HEK293 (cell line): Measurements from ENCODE around the gene DNAJB8.
A peak's percentile ranks its signal among the peaks of the same experiment; 100 is the strongest.

Experiments
- CTCF ChIA-PET: fragments of 350-600 bp; formaldehyde crosslinking; extraction: SDS; loops from one replicate; lab custom pipeline; 2021; ENCODE audit warnings: antibody characterized with exemption; lab: Yijun Ruan, JAX
- POLR2A ChIA-PET: fragments of 300-600 bp; formaldehyde crosslinking; extraction: SDS; loops from one replicate; lab custom pipeline; 2020; ENCODE audit warnings: antibody characterized with exemption, inconsistent platforms; lab: Yijun Ruan, JAX
- H3K27ac ChIP-seq: fragments of 200-500 bp; sonication (Bioruptor generic); 2 replicates; pipeline ENCODE4 v1.5.1; 2014; ENCODE audit warnings: low read depth, low read length, control low read depth, inconsistent platforms; ENCODE audit errors: extremely low read depth
- H3K36me3 ChIP-seq, 2 experiments: fragments of 200-500 bp in 1 of 2; sonication (Bioruptor generic) in 1 of 2; 1 replicate in 1 of 2; 2 replicates in 1 of 2; pipeline ENCODE4 v1.5.1; 2014 to 2017; ENCODE audit warnings: inconsistent platforms in 2 of 2, low read length in 2 of 2; ENCODE audit not compliant: control insufficient read depth in 2 of 2, insufficient read depth in 1 of 2
- H3K4me1 ChIP-seq: fragments of 200-500 bp; sonication (Bioruptor generic); 2 replicates; pipeline ENCODE4 v1.5.1; 2014; ENCODE audit warnings: mild to moderate bottlenecking, low read length, inconsistent platforms; ENCODE audit not compliant: control insufficient read depth, insufficient read depth
- H3K4me3 ChIP-seq: 2 replicates; pipeline ENCODE4 v1.5.1; 2011; ENCODE audit warnings: low read depth, mild to moderate bottlenecking, control low read depth, low read length, moderate library complexity
- H3K9me3 ChIP-seq: fragments of 200-500 bp; sonication (Bioruptor generic); 2 replicates; pipeline ENCODE4 v1.5.1; 2014; ENCODE audit warnings: low read depth, low read length, inconsistent platforms; ENCODE audit not compliant: control insufficient read depth, insufficient read depth
- GFI1B ChIP-seq: fragments of 450-650 bp; formaldehyde crosslinking; IDR thresholded peaks from 2 replicates; pipeline ENCODE4 v1.5.1; 2016; ENCODE audit warnings: missing biosample characterization, missing genetic modification characterization
- GLI2 ChIP-seq: fragments of 450-650 bp; formaldehyde crosslinking; IDR thresholded peaks from 2 replicates; pipeline ENCODE4; 2017; ENCODE audit warnings: missing biosample characterization, missing genetic modification characterization, low read depth, borderline replicate concordance
- GLIS2 ChIP-seq: fragments of 450-650 bp; formaldehyde crosslinking; IDR thresholded peaks from 2 replicates; pipeline ENCODE4 v1.5.1; 2016; ENCODE audit warnings: missing biosample characterization, missing genetic modification characterization
- HOXC10 ChIP-seq: sonication (generic); formaldehyde crosslinking; IDR thresholded peaks from 2 replicates; pipeline ENCODE4 v1.8.1; 2023; ENCODE audit warnings: mild to moderate bottlenecking, missing genetic modification reagents
- SALL2 ChIP-seq: fragments of 450-650 bp; formaldehyde crosslinking; IDR thresholded peaks from 2 replicates; pipeline ENCODE4 v1.5.0; 2017; ENCODE audit warnings: missing biosample characterization, mild to moderate bottlenecking, missing genetic modification characterization, borderline replicate concordance
- SETDB1 ChIP-seq: IDR thresholded peaks from one replicate; pipeline ENCODE4 v1.6.1; 2017; ENCODE audit warnings: mild to moderate bottlenecking, low read length, moderate library complexity, mixed read lengths; ENCODE audit not compliant: insufficient read length
- SP2 ChIP-seq: fragments of 450-650 bp; formaldehyde crosslinking; IDR thresholded peaks from 2 replicates; pipeline ENCODE4 v1.5.1; 2016; ENCODE audit warnings: missing biosample characterization, missing genetic modification characterization
- SP3 ChIP-seq: fragments of 450-650 bp; formaldehyde crosslinking; IDR thresholded peaks from 2 replicates; pipeline ENCODE4 v1.5.1; 2016; ENCODE audit warnings: missing biosample characterization, missing genetic modification characterization
- TRIM28 ChIP-seq: IDR thresholded peaks from 2 replicates; pipeline ENCODE4 v1.6.1; 2011; ENCODE audit warnings: low read length, control low read depth, borderline replicate concordance
- ZBTB8A ChIP-seq: fragments of 450-650 bp; formaldehyde crosslinking; IDR thresholded peaks from 2 replicates; pipeline ENCODE4 v1.5.1; 2016; ENCODE audit warnings: missing biosample characterization, missing genetic modification characterization
- ZFHX2 ChIP-seq: fragments of 450-650 bp; formaldehyde crosslinking; conservative IDR thresholded peaks from 2 replicates; pipeline ENCODE4 v1.5.1; 2016; ENCODE audit warnings: missing biosample characterization, missing genetic modification characterization
- ZFP37 ChIP-seq: fragments of 450-650 bp; formaldehyde crosslinking; IDR thresholded peaks from 2 replicates; pipeline ENCODE4 v1.5.1; 2016; ENCODE audit warnings: missing biosample characterization, missing genetic modification characterization
- ZNF114 ChIP-seq: fragments of 450-650 bp; formaldehyde crosslinking; IDR thresholded peaks from 2 replicates; pipeline ENCODE4 v1.5.0; 2017; ENCODE audit warnings: missing biosample characterization, missing genetic modification characterization
- ZNF121 ChIP-seq: fragments of 450-650 bp; formaldehyde crosslinking; IDR thresholded peaks from 2 replicates; pipeline ENCODE4 v1.5.1; 2016; ENCODE audit warnings: missing biosample characterization, missing genetic modification characterization
- ZNF175 ChIP-seq: fragments of 450-650 bp; formaldehyde crosslinking; IDR thresholded peaks from 2 replicates; pipeline ENCODE4 v1.5.1; 2016; ENCODE audit warnings: missing biosample characterization, missing genetic modification characterization
- ZNF211 ChIP-seq: fragments of 450-650 bp; formaldehyde crosslinking; IDR thresholded peaks from 2 replicates; pipeline ENCODE4 v1.5.1; 2016; ENCODE audit warnings: low read depth, missing biosample characterization, missing genetic modification characterization
- ZNF23 ChIP-seq: fragments of 450-650 bp; formaldehyde crosslinking; IDR thresholded peaks from 2 replicates; pipeline ENCODE4 v1.5.1; 2016; ENCODE audit warnings: missing biosample characterization, missing genetic modification characterization, borderline replicate concordance
- ZNF521 ChIP-seq: fragments of 450-650 bp; formaldehyde crosslinking; IDR thresholded peaks from 2 replicates; pipeline ENCODE4 v1.5.1; 2017; ENCODE audit warnings: missing biosample characterization, mild to moderate bottlenecking, missing genetic modification characterization
- ZNF529 ChIP-seq: fragments of 450-650 bp; formaldehyde crosslinking; IDR thresholded peaks from 2 replicates; pipeline ENCODE4 v1.5.1; 2017; ENCODE audit warnings: missing genetic modification characterization, missing biosample characterization; ENCODE audit not compliant: insufficient replicate concordance
- ZNF585B ChIP-seq: fragments of 450-650 bp; formaldehyde crosslinking; IDR thresholded peaks from 2 replicates; pipeline ENCODE4 v1.5.1; 2016; ENCODE audit warnings: missing biosample characterization, missing genetic modification characterization
- ZNF621 ChIP-seq: fragments of 450-650 bp; formaldehyde crosslinking; IDR thresholded peaks from 2 replicates; pipeline ENCODE4 v1.5.1; 2017; ENCODE audit warnings: missing biosample characterization, missing genetic modification characterization
- ZNF623 ChIP-seq: fragments of 450-650 bp; formaldehyde crosslinking; IDR thresholded peaks from 2 replicates; pipeline ENCODE4 v1.5.1; 2016; ENCODE audit warnings: missing biosample characterization, missing genetic modification characterization
- ZNF747 ChIP-seq: fragments of 450-650 bp; formaldehyde crosslinking; IDR thresholded peaks from 2 replicates; pipeline ENCODE4 v1.5.1; 2016; ENCODE audit warnings: missing biosample characterization, missing genetic modification characterization
- ZNF791 ChIP-seq: fragments of 450-650 bp; formaldehyde crosslinking; IDR thresholded peaks from 2 replicates; pipeline ENCODE4 v1.5.1; 2016; ENCODE audit warnings: missing biosample characterization, missing genetic modification characterization
- ZNF830 ChIP-seq: fragments of 450-650 bp; IDR thresholded peaks from 2 replicates; pipeline ENCODE4 v1.5.0; 2018; ENCODE audit warnings: missing biosample characterization, missing genetic modification characterization, low read depth, mild to moderate bottlenecking, moderate library complexity
- ZNF837 ChIP-seq: fragments of 450-650 bp; formaldehyde crosslinking; IDR thresholded peaks from 2 replicates; pipeline ENCODE4 v1.5.1; 2016; ENCODE audit warnings: missing biosample characterization, missing genetic modification characterization
- ZSCAN30 ChIP-seq: fragments of 450-650 bp; IDR thresholded peaks from 2 replicates; pipeline ENCODE4 v1.5.1; 2018; ENCODE audit warnings: missing biosample characterization, mild to moderate bottlenecking, missing genetic modification characterization, moderate library complexity
- TF ChIP-seq, protein P1 (sequence below): fragments of 450-650 bp; formaldehyde crosslinking; IDR thresholded peaks from 2 replicates; pipeline ENCODE4 v1.5.1; 2016; ENCODE audit warnings: missing biosample characterization, missing genetic modification characterization
- TF ChIP-seq, protein P2 (sequence below): fragments of 450-650 bp; formaldehyde crosslinking; conservative IDR thresholded peaks from 2 replicates; pipeline ENCODE4 v1.5.1; 2016; ENCODE audit warnings: low read depth, missing biosample characterization, missing genetic modification characterization

Gene DNAJB8

DNA sequence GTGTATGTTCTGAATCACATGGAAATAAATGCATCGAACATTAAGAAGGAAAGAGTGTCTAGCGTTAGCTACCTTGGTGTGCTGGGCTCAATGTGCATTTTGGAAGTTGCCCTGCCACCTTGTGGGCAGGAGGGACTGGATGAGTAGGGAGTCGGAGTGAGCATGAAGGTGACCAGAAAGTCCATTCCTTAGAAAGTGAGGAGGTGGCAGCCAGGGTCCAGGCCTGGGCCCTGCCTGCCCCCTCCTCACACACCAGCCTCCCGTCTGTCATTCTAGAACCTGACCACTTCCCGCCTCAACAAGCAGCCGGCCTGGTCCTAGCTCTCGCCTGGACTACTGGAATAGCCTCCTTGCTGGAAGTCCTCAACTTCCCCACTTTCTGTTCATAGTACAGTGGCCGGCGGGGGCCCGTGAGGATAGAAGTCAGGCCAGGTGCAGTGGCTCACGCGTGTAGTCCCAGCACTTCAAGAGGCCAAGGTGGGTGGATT is 36.5 kb upstream of the DNAJB8 start:
- H3K4me1 ChIP-seq = no peaks in the 10 kb centered on the region
- H3K4me3 ChIP-seq = no peak overlapping the region
- H3K27ac ChIP-seq = no peak overlapping the region
- H3K9me3 ChIP-seq = no peaks in the 10 kb centered on the region
- POLR2A ChIA-PET = no interaction called here
- H3K36me3 ChIP-seq = peaks cover 0 to 19% of the 10 kb centered on the region in 2 experiments; a peak in 1 of 3 replicates
- TF ChIP-seq ZNF121 (tag by site-specific recombination) (no peak), ZFP37 (tag by site-specific recombination) (no peak), ZNF114 (tag by site-specific recombination) (no peak), SALL2 (tag by site-specific recombination) (no peak), GFI1B (no peak), SP2 (no peak), ZNF521 (tag by site-specific recombination) (no peak), ZNF529 (tag by site-specific recombination) (no peak), ZNF837 (tag by site-specific recombination) (no peak), ZNF23 (no peak), SETDB1 (no peak), ZNF791 (no peak)
- TF ChIP-seq, protein P1, sequence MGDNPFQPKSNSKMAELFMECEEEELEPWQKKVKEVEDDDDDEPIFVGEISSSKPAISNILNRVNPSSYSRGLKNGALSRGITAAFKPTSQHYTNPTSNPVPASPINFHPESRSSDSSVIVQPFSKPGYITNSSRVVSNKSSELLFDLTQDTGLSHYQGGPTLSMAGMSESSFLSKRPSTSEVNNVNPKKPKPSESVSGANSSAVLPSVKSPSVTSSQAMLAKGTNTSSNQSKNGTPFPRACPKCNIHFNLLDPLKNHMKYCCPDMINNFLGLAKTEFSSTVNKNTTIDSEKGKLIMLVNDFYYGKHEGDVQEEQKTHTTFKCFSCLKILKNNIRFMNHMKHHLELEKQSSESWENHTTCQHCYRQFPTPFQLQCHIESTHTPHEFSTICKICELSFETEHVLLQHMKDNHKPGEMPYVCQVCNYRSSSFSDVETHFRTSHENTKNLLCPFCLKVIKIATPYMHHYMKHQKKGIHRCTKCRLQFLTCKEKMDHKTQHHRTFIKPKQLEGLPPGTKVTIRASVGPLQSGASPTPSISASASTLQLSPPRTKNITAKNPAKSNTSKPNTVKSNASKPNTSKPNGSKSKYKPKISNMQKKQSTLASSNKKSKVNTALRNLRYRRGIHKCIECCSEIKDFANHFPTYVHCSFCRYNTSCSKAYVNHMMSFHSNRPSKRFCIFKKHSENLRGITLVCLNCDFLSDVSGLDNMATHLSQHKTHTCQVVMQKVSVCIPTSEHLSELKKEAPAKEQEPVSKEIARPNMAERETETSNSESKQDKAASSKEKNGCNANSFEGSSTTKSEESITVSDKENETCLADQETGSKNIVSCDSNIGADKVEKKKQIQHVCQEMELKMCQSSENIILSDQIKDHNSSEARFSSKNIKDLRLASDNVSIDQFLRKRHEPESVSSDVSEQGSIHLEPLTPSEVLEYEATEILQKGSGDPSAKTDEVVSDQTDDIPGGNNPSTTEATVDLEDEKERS (tag by site-specific recombination) = no peak
- CTCF ChIA-PET = interaction anchor here (0.6 to 0.7 kb wide), 2 partner anchors 32 to 77 kb away, joined by 3 to 5 read pairs; no protein-coding TSS in a partner anchor

DNA sequence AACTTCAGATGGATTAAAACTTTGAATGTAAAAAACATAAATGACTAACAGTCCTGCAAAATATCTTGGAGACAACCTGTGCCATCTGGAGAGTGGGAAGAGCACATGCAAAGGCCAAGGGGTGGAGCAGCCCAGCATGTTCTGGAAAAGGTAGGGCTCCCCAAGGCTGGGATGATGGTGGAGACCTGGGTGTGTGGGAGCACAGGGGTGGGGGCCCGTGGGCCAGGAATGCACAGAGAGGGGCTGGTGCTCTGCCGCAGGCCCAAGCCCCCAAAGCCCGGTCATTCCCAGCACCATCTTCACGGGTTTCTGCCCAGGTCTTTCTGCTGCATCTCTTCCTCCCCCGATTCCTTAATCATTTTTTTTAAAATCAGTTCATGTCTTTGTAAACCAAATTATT is 36.0 kb upstream of the DNAJB8 start:
- H3K4me1 ChIP-seq = no peaks in the 10 kb centered on the region
- POLR2A ChIA-PET = no interaction called here
- H3K36me3 ChIP-seq = peaks cover 0 to 21% of the 10 kb centered on the region in 2 experiments; a peak in 1 of 3 replicates
- TF ChIP-seq ZNF211 (tag by site-specific recombination) = no peak
- peak; percentile 51; the same call in 1 of the 2 replicates for TF ChIP-seq ZNF623
- no peak for TF ChIP-seq HOXC10 (CRISPR knock-in tag)
- no peak overlapping the region for H3K27ac ChIP-seq
- no peak overlapping the region for H3K4me3 ChIP-seq
- no peaks in the 10 kb centered on the region for H3K9me3 ChIP-seq
- CTCF ChIA-PET = interaction anchor here (0.6 to 0.7 kb wide), 2 partner anchors 32 to 77 kb away, joined by 3 to 5 read pairs; no protein-coding TSS in a partner anchor

DNA sequence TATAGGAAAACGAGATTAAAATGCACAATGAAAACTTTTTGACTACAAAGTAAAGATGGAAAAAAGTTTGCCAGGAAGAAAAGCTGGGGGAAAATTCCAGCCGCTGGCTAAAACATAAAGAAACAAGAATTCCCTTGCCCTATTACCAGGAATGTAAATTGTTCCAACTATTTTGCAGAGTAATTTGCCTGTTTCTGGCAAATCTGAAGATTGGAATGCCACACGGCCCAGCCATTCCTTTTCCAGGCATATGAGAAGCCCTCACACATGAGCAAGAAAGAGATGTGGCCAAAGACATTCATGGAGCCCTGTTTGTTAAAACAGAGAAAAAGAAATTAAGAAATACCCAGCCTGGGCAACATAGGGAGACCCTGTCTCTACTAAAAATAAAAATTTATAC is 34.7 kb upstream of the DNAJB8 start:
- TF ChIP-seq GLIS2 (tag by site-specific recombination) (no peak), TRIM28 (no peak), ZNF830 (tag by site-specific recombination) (no peak), ZSCAN30 (no peak), ZNF175 (tag by site-specific recombination) (no peak), GLI2 (tag by site-specific recombination) (no peak), ZNF621 (tag by site-specific recombination) (no peak), ZNF585B (no peak), ZNF747 (tag by site-specific recombination) (no peak), SALL2 (tag by site-specific recombination) (no peak), ZFHX2 (tag by site-specific recombination) (no peak), SP3 (tag by site-specific recombination) (no peak), ZBTB8A (no peak)
- TF ChIP-seq, protein P2, sequence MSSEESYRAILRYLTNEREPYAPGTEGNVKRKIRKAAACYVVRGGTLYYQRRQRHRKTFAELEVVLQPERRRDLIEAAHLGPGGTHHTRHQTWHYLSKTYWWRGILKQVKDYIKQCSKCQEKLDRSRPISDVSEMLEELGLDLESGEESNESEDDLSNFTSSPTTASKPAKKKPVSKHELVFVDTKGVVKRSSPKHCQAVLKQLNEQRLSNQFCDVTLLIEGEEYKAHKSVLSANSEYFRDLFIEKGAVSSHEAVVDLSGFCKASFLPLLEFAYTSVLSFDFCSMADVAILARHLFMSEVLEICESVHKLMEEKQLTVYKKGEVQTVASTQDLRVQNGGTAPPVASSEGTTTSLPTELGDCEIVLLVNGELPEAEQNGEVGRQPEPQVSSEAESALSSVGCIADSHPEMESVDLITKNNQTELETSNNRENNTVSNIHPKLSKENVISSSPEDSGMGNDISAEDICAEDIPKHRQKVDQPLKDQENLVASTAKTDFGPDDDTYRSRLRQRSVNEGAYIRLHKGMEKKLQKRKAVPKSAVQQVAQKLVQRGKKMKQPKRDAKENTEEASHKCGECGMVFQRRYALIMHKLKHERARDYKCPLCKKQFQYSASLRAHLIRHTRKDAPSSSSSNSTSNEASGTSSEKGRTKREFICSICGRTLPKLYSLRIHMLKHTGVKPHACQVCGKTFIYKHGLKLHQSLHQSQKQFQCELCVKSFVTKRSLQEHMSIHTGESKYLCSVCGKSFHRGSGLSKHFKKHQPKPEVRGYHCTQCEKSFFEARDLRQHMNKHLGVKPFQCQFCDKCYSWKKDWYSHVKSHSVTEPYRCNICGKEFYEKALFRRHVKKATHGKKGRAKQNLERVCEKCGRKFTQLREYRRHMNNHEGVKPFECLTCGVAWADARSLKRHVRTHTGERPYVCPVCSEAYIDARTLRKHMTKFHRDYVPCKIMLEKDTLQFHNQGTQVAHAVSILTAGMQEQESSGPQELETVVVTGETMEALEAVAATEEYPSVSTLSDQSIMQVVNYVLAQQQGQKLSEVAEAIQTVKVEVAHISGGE = no peak
- TF ChIP-seq, all 188 proteins: peak for 0
- H3K4me3 ChIP-seq = no peak overlapping the region
- ChIA-PET CTCF (interaction anchor here (0.5 to 1.3 kb wide), 4 partner anchors 44 to 331 kb away, joined by 3 to 7 read pairs (median 4); no protein-coding TSS in a partner anchor), POLR2A (no interaction called here)
- no peaks in the 10 kb centered on the region for H3K4me1 ChIP-seq
- H3K9me3 ChIP-seq = no peaks in the 10 kb centered on the region
- H3K27ac ChIP-seq = no peak overlapping the region
- peaks cover 0 to 29% of the 10 kb centered on the region in 2 experiments; a peak in 1 of 3 replicates for H3K36me3 ChIP-seq
